ENCODE results near the gene ESD.
"Not testable (repeated sequence)": the region's sequence is repeated elsewhere in the genome, so short reads cannot be mapped to it uniquely, and the experiment has no call there.

ESD gene

GRCh38 chr13:46778095-46778494, 18.9 kb downstream of the ESD start:
- no peak for TF ChIP-seq CTCF (IDR thresholded peaks at IDR 0.05; ENCODE audit: borderline replicate concordance, insufficient read depth, low read depth, low read length)
- H3K4me3 ChIP-seq (ENCODE audit: low read depth, low read length): no peak overlapping the region

GRCh38 chr13:46775385-46776107, 21.4 kb downstream of the ESD start:
- TF ChIP-seq CTCF (IDR thresholded peaks at IDR 0.05; ENCODE audit: borderline replicate concordance, insufficient read depth, low read depth, low read length): no peak

GRCh38 chr13:46773541-46773940, 23.4 kb downstream of the ESD start:
- no peak overlapping the region for H3K4me3 ChIP-seq (ENCODE audit: low read depth, low read length)
- no peak for TF ChIP-seq CTCF (IDR thresholded peaks at IDR 0.05; ENCODE audit: borderline replicate concordance, insufficient read depth, low read depth, low read length)

More at GRCh38 chr13:46775385-46776107, 21.4 kb downstream of the ESD start:
- no peak overlapping the region for H3K4me3 ChIP-seq (ENCODE audit: low read depth, low read length)

- no peak overlapping the region for H3K4me3 ChIP-seq (ENCODE audit: low read depth, low read length)
- no peak for TF ChIP-seq CTCF (IDR thresholded peaks at IDR 0.05; ENCODE audit: borderline replicate concordance, insufficient read depth, low read depth, low read length)
Observed at GRCh38 chr13:46771693-46772092, 25.3 kb downstream of the ESD start.

GRCh38 chr13:46769925-46770324, 27.0 kb downstream of the ESD start:
- H3K4me3 ChIP-seq (ENCODE audit: low read depth, low read length): not testable (repeated sequence)

- TF ChIP-seq CTCF (IDR thresholded peaks at IDR 0.05; ENCODE audit: borderline replicate concordance, insufficient read depth, low read depth, low read length): no peak
- no peak overlapping the region for H3K4me3 ChIP-seq (ENCODE audit: low read depth, low read length)
Observed at GRCh38 chr13:46761866-46762265, 35.1 kb downstream of the ESD start.

- no peak for TF ChIP-seq CTCF (IDR thresholded peaks at IDR 0.05; ENCODE audit: borderline replicate concordance, insufficient read depth, low read depth, low read length)
- H3K4me3 ChIP-seq (ENCODE audit: low read depth, low read length): no peak overlapping the region
Observed at GRCh38 chr13:46761174-46761573, 35.8 kb downstream of the ESD start.

Data from GM12875 (cell line).